ENCODE data around the gene PEF1.

Gene PEF1

GRCh38 chr1:31652891-31653499 is 8.3 kb upstream of the PEF1 start:
- DNase-seq (ENCODE audit: extremely low read depth, low read depth), result no peak
- no peak overlapping the region for H3K4me3 ChIP-seq (replicated peaks; ENCODE audit: low read depth, low read length)
- TF ChIP-seq, protein P1, sequence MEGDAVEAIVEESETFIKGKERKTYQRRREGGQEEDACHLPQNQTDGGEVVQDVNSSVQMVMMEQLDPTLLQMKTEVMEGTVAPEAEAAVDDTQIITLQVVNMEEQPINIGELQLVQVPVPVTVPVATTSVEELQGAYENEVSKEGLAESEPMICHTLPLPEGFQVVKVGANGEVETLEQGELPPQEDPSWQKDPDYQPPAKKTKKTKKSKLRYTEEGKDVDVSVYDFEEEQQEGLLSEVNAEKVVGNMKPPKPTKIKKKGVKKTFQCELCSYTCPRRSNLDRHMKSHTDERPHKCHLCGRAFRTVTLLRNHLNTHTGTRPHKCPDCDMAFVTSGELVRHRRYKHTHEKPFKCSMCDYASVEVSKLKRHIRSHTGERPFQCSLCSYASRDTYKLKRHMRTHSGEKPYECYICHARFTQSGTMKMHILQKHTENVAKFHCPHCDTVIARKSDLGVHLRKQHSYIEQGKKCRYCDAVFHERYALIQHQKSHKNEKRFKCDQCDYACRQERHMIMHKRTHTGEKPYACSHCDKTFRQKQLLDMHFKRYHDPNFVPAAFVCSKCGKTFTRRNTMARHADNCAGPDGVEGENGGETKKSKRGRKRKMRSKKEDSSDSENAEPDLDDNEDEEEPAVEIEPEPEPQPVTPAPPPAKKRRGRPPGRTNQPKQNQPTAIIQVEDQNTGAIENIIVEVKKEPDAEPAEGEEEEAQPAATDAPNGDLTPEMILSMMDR (IDR thresholded peaks at IDR 0.05; ENCODE audit: low read depth, low read length, missing control alignments), result no peak

DNA sequence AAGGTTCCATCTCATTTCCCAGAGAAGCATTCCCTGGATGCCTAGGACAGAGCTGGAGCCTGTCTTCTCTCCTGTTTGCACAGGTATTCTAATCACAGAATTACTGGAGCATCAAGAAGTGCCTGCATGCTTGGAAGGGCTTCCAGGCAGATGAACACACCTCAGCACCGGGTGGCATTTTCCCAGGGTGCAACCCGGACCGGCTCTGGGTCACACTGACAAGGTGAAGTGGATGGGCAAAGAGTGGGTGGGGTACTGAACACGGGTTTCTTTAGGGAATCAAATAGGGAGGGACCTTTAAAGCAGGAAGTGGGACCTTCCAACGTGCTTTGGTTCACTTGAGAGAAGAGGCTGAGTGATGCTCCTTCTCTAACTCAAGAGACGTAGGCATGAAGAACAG is 7.1 kb upstream of the PEF1 start:
- H3K4me3 ChIP-seq (replicated peaks; ENCODE audit: low read depth, low read length), result no peak overlapping the region
- no peak for DNase-seq (ENCODE audit: extremely low read depth, low read depth)
- TF ChIP-seq, protein P1 (IDR thresholded peaks at IDR 0.05; ENCODE audit: low read depth, low read length, missing control alignments), result no peak

GRCh38 chr1:31651089-31651420 is 6.4 kb upstream of the PEF1 start:
- TF ChIP-seq, protein P1 (IDR thresholded peaks at IDR 0.05; ENCODE audit: low read depth, low read length, missing control alignments), result no peak
- no peak overlapping the region for H3K4me3 ChIP-seq (replicated peaks; ENCODE audit: low read depth, low read length)
- no peak for DNase-seq (ENCODE audit: extremely low read depth, low read depth)

GRCh38 chr1:31650161-31651088 is 5.7 kb upstream of the PEF1 start:
- no peak overlapping the region for H3K4me3 ChIP-seq (replicated peaks; ENCODE audit: low read depth, low read length)
- TF ChIP-seq, protein P1 (IDR thresholded peaks at IDR 0.05; ENCODE audit: low read depth, low read length, missing control alignments), result no peak
- DNase-seq (ENCODE audit: extremely low read depth, low read depth), result no peak

GRCh38 chr1:31648641-31649357 is 4.1 kb upstream of the PEF1 start:
- DNase-seq (ENCODE audit: extremely low read depth, low read depth), result no peak
- TF ChIP-seq, protein P1 (IDR thresholded peaks at IDR 0.05; ENCODE audit: low read depth, low read length, missing control alignments), result no peak
- H3K4me3 ChIP-seq (replicated peaks; ENCODE audit: low read depth, low read length), result no peak overlapping the region

DNA sequence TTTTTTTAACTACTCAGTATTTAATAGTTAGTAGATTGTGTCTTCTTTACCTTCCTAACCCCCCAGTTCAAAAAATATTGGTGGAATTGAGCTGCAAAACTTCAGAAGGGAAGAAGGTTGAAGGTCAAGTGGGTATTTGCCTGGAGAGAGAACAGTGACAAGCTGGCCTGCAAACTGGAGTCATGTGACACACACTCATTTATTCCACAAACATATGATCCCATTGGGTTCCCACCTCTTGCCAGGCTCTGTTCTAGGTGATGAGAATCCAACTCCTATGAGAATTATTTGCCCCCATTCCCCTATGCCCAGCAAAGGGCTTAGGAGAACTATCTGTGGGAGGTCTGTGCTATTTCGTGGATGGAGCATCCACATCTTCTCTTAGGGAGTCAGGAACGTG is 3.5 kb upstream of the PEF1 start:
- DNase-seq (ENCODE audit: extremely low read depth, low read depth), result no peak
- H3K4me3 ChIP-seq (replicated peaks; ENCODE audit: low read depth, low read length), result no peak overlapping the region
- TF ChIP-seq, protein P1 (IDR thresholded peaks at IDR 0.05; ENCODE audit: low read depth, low read length, missing control alignments), result no peak
